HG03108 (cell line): ENCODE measurements around the gene CNOT2.

Experiments used
- ATAC-seq: cut with Tn5 transposase; IDR thresholded peaks from one replicate; pipeline ENCODE4 v1.9.1; 2021; ENCODE audit warnings: moderate library complexity; ENCODE audit not compliant: unreplicated experiment

CNOT2 gene

DNA sequence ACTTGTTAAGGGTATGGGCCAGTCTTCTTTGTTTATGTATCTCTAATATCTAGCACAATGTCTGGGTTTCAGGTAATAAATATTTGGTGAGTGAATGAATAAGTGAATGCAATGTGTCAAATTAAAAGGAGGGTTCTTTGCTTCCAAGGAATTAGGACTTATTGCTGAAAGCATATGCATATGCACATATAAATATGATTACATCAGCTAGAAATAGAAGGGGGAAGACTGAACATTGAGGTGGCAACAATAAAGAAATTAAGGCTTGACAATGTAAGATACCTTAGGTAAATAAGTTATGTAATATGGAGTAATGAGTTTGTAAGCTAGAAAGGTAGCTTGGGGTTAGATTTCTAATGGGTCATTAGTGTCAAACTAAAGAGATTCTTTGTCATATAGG is 160.6 kb downstream of the CNOT2 start:
- no peak for ATAC-seq
